ENCODE results near the gene COPE. TPM values are rescaled to one million over a fixed set of nuclear protein-coding genes. Genes with fewer than 3 reads are reported as not detected.
A peak's percentile ranks its signal among the peaks of the same experiment; 100 is the strongest.

COPE gene
- total RNA-seq, 1 donor from 2014 or later = 161 TPM

- no peaks in the 10 kb centered on the region for H3K27me3 Mint-ChIP-seq (ENCODE audit: low read depth)
- H3K4me1 Mint-ChIP-seq = no peaks in the 10 kb centered on the region
- H3K4me3 Mint-ChIP-seq = no peak overlapping the region
- no peak for DNase-seq (ENCODE audit: low spot score in 2 of 2, unreplicated experiment in 2 of 2)
- H3K36me3 Mint-ChIP-seq = peaks cover 13% of the 10 kb centered on the region
- H3K9me3 Mint-ChIP-seq = no peaks in the 10 kb centered on the region
- H3K27ac Mint-ChIP-seq = no peak overlapping the region
- TF ChIP-seq, protein P1, sequence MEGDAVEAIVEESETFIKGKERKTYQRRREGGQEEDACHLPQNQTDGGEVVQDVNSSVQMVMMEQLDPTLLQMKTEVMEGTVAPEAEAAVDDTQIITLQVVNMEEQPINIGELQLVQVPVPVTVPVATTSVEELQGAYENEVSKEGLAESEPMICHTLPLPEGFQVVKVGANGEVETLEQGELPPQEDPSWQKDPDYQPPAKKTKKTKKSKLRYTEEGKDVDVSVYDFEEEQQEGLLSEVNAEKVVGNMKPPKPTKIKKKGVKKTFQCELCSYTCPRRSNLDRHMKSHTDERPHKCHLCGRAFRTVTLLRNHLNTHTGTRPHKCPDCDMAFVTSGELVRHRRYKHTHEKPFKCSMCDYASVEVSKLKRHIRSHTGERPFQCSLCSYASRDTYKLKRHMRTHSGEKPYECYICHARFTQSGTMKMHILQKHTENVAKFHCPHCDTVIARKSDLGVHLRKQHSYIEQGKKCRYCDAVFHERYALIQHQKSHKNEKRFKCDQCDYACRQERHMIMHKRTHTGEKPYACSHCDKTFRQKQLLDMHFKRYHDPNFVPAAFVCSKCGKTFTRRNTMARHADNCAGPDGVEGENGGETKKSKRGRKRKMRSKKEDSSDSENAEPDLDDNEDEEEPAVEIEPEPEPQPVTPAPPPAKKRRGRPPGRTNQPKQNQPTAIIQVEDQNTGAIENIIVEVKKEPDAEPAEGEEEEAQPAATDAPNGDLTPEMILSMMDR (IDR thresholded peaks at IDR 0.05; ENCODE audit: unreplicated experiment) = no peak
Observed at GRCh38 chr19:18867751-18868150, 51.4 kb downstream of the COPE start.

- TF ChIP-seq, protein P1 (IDR thresholded peaks at IDR 0.05; ENCODE audit: unreplicated experiment) = no peak
- Mint-ChIP-seq H3K4me3 (no peak overlapping the region), H3K27me3 (ENCODE audit: low read depth) (no peaks in the 10 kb centered on the region), H3K27ac (no peak overlapping the region), H3K9me3 (no peaks in the 10 kb centered on the region), H3K4me1 (no peaks in the 10 kb centered on the region), H3K36me3 (peaks cover 17% of the 10 kb centered on the region)
- no peak for DNase-seq (ENCODE audit: low spot score in 2 of 2, unreplicated experiment in 2 of 2)
Observed at GRCh38 chr19:18867199-18867598, 52.0 kb downstream of the COPE start.

- H3K9me3 Mint-ChIP-seq = no peaks in the 10 kb centered on the region
- H3K4me3 Mint-ChIP-seq = no peak overlapping the region
- DNase-seq (ENCODE audit: low spot score in 2 of 2, unreplicated experiment in 2 of 2) = no peak
- H3K27me3 Mint-ChIP-seq (ENCODE audit: low read depth) = no peaks in the 10 kb centered on the region
- no peaks in the 10 kb centered on the region for H3K4me1 Mint-ChIP-seq
- H3K36me3 Mint-ChIP-seq = peaks cover 19% of the 10 kb centered on the region
- H3K27ac Mint-ChIP-seq = no peak overlapping the region
- TF ChIP-seq, protein P1 (IDR thresholded peaks at IDR 0.05; ENCODE audit: unreplicated experiment) = no peak
Observed at GRCh38 chr19:18866800-18867123, 52.4 kb downstream of the COPE start.

DNA sequence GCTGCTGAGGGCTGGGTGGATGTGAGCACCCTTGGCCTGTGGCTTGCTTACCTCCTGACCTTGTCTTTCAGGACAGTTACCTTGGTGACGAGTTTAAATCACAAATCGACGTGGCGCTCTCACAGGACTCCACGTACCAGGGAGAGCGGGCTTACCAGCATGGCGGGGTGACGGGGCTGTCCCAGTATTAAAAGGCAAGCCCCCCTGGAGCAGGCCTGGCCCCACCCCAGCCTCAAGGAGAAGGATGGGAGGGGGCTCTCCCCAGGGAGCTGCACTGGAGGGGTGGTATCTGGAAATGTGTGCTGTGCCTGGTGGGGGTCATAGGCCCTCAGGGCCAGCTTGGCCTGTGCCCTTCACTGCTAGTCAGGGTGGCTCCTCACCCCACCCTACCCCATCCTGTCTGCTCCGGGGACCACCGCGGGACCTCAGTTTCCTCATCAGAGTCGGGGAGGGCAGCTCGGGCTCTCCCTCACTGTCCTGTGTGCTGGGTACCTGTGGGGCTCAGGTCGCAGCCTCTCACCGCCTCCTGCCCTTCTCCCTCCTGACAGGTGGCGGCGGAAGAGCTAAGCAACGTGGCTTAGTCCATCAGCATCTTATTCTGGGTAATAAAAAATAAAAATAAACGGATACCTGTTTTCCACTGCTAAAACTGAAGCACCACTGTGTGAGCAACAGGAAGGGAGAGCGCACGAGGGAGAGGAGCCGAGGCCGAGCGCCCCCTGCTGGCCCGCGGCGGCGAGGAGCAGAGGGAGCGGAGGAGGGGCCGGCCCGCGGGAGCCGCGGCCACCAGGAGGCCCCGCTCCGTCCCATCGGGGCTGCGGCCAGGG is 53.0 kb downstream of the COPE start:
- H3K27ac Mint-ChIP-seq = no peak overlapping the region
- H3K4me1 Mint-ChIP-seq = no peaks in the 10 kb centered on the region
- no peaks in the 10 kb centered on the region for H3K27me3 Mint-ChIP-seq (ENCODE audit: low read depth)
- peak; percentile 65 to 85 for DNase-seq (ENCODE audit: low spot score in 2 of 2, unreplicated experiment in 2 of 2)
- H3K9me3 Mint-ChIP-seq = no peaks in the 10 kb centered on the region
- TF ChIP-seq, protein P1 (IDR thresholded peaks at IDR 0.05; ENCODE audit: unreplicated experiment) = peak; percentile 92
- H3K36me3 Mint-ChIP-seq = peaks cover 18% of the 10 kb centered on the region
- H3K4me3 Mint-ChIP-seq = no peak overlapping the region

DNA sequence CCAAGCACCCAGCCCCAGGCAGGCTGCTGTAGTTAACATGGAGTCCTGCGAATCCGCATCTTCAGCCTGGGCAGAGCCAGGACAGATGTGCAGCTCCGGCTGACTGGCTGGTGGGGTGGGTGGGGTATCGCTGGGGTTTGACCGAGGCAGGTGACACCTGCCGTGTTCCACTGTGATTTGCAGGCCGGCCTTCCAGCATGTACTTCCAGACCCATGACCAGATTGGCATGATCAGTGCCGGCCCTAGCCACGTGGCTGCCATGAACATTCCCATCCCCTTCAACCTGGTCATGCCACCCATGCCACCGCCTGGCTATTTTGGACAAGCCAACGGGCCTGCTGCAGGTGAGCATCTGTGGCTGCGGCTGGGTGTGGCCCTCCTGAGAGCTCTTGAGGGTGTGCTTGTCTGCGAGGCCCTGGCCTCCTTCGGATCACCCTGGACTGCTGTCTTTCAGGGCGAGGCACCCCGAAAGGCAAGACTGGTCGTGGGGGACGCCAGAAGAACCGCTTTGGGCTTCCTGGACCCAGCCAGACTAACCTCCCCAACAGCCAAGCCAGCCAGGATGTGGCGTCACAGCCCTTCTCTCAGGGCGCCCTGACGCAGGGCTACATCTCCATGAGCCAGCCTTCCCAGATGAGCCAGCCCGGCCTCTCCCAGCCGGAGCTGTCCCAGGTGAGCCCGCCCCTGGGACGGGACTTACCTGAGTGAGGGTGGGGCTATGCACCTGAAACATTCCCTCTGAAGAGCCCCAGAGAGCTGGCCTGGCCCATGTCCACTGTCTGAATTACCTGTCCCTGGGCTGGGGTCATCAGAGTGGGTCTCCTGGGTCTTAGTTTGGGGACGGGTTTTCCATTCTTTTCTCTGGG is 53.8 kb downstream of the COPE start:
- no peak for DNase-seq (ENCODE audit: low spot score in 2 of 2, unreplicated experiment in 2 of 2)
- no peaks in the 10 kb centered on the region for H3K4me1 Mint-ChIP-seq
- H3K27ac Mint-ChIP-seq = no peak overlapping the region
- H3K9me3 Mint-ChIP-seq = no peaks in the 10 kb centered on the region
- no peaks in the 10 kb centered on the region for H3K27me3 Mint-ChIP-seq (ENCODE audit: low read depth)
- TF ChIP-seq, protein P1 (IDR thresholded peaks at IDR 0.05; ENCODE audit: unreplicated experiment) = no peak
- H3K4me3 Mint-ChIP-seq = no peak overlapping the region
- H3K36me3 Mint-ChIP-seq = peaks cover 22% of the 10 kb centered on the region
